K562 (cell line): Measurements from ENCODE around the gene MEIOB. TPM values are rescaled to one million over a fixed set of nuclear protein-coding genes. Genes with fewer than 3 reads are reported as not detected.

Source experiments
- ATAC-seq: fragments of 200-7000 bp; cut with Tn5 transposase; 3 replicates; pipeline ENCODE4 v1.9.1; 2020; ENCODE audit warnings: moderate library complexity
- BruUV-seq: library from RNA; stranded (reverse); fragments of 400-500 nt; replicated peaks from 2 replicates; lab custom pipeline; 2021; lab: Mats Ljungman, UMichigan
- CTCF ChIA-PET: fragments of 300-600 bp; formaldehyde crosslinking; extraction: SDS; loops from one replicate; lab custom pipeline; 2021; ENCODE audit warnings: low intra/inter-chr PET ratio; lab: Yijun Ruan, JAX
- POLR2A ChIA-PET: fragments of 300-600, 350-650 bp; sonication (Branson Sonifier 250); formaldehyde crosslinking; extraction: SDS; loops from one replicate; lab custom pipeline; 2021; ENCODE audit warnings: antibody characterized with exemption, inconsistent platforms; lab: Yijun Ruan, JAX
- DNase-seq, 4 experiments: peaks; one replicate each; pipeline versions ENCODE4 v3.0.0 to v3.0.0-alpha.2; 2011 to 2018; ENCODE audit warnings: low spot score in 3 of 4, mixed read lengths in 3 of 4; ENCODE audit errors: extremely low read depth in 1 of 4
- FAIRE-seq: peaks from 2 replicates; lab custom pipeline; 2011; peaks lifted over from hg19 to GRCh38; lab: Jason Lieb, UNC
- H2AFZ ChIP-seq: 2 replicates; pipeline ENCODE4 v1.6.0; 2011; ENCODE audit warnings: low read depth, low read length, control low read depth, inconsistent platforms
- H3K27ac ChIP-seq: fragments of 200-600 bp; 3 replicates; pipeline ENCODE4 v1.8.0; 2011; ENCODE audit warnings: low read depth, mild to moderate bottlenecking, control low read depth, inconsistent platforms, low read length, moderate library complexity, mixed read lengths; ENCODE audit errors: extremely low read depth
- H3K27me3 ChIP-seq, 2 experiments: fragments of 300-600 bp in 1 of 2; 2 replicates in 1 of 2; 3 replicates in 1 of 2; pipeline versions ENCODE4 v1.6.0 to v1.8.0; 2011; ENCODE audit warnings: inconsistent platforms in 2 of 2, low read length in 2 of 2, mild to moderate bottlenecking in 1 of 2, mixed read lengths in 1 of 2, moderate library complexity in 1 of 2; ENCODE audit not compliant: control insufficient read depth in 2 of 2, insufficient read depth in 2 of 2
- H3K36me3 ChIP-seq: fragments of 300-600 bp; 3 replicates; pipeline ENCODE4 v1.8.0; 2011; ENCODE audit warnings: mild to moderate bottlenecking, low read length, inconsistent platforms; ENCODE audit not compliant: control insufficient read depth, insufficient read depth
- H3K4me1 ChIP-seq, 2 experiments: fragments of 200-600 bp in 1 of 2; replicated peaks in 1 of 2; 2 replicates in 1 of 2; 3 replicates in 1 of 2; pipeline versions ENCODE4 v1.5.1 to v1.8.0; 2011; ENCODE audit warnings: inconsistent platforms in 2 of 2, low read length in 2 of 2, mild to moderate bottlenecking in 1 of 2, mixed read lengths in 1 of 2, moderate library complexity in 1 of 2; ENCODE audit not compliant: control insufficient read depth in 2 of 2, insufficient read depth in 2 of 2
- H3K4me2 ChIP-seq: 2 replicates; pipeline ENCODE4 v1.6.1; 2011; ENCODE audit warnings: low read length, control low read depth, inconsistent platforms, mixed read lengths; ENCODE audit not compliant: insufficient read depth
- H3K4me3 ChIP-seq: fragments of 200-600 bp; sonication (generic), shearing (Covaris generic); 2 replicates; pipeline ENCODE4 v1.5.1; 2016; ENCODE audit warnings: control low read depth, inconsistent platforms
- H3K79me2 ChIP-seq: fragments of 200-600 bp; 3 replicates; pipeline ENCODE4 v1.8.0; 2011; ENCODE audit warnings: low read length, inconsistent platforms; ENCODE audit not compliant: control insufficient read depth, insufficient read depth
- H3K9ac ChIP-seq, 2 experiments: 2 replicates each; pipeline versions ENCODE4 v1.6.0 to v1.6.1; 2011; ENCODE audit warnings: low read depth in 2 of 2, low read length in 2 of 2, control low read depth in 1 of 2, inconsistent platforms in 1 of 2, mild to moderate bottlenecking in 1 of 2, mixed read lengths in 1 of 2; ENCODE audit not compliant: insufficient read depth in 1 of 2
- H3K9me1 ChIP-seq: one replicate; pipeline ENCODE4 v1.6.0; 2011; ENCODE audit warnings: inconsistent platforms, mild to moderate bottlenecking, low read length, moderate library complexity; ENCODE audit not compliant: control insufficient read depth, insufficient read depth
- H3K9me3 ChIP-seq: replicated peaks from 2 replicates; pipeline ENCODE4 v1.5.1; 2011; ENCODE audit warnings: low read depth, low read length, inconsistent platforms; ENCODE audit not compliant: control insufficient read depth, insufficient read depth
- H4K20me1 ChIP-seq: replicated peaks from 2 replicates; pipeline ENCODE4 v1.6.1; 2011; ENCODE audit warnings: low read length, inconsistent platforms, mixed read lengths; ENCODE audit not compliant: control insufficient read depth, insufficient read depth
- FOXM1 ChIP-seq, 2 experiments: fragments of 450-650 bp in 1 of 2; sonication (generic) in 1 of 2; formaldehyde crosslinking in 1 of 2; IDR thresholded peaks; 2 replicates each; pipeline versions ENCODE4 v1.6.1 to v1.9.0; 2017 to 2022; ENCODE audit warnings: low read depth in 2 of 2, mild to moderate bottlenecking in 2 of 2, missing genetic modification reagents in 1 of 2, moderate library complexity in 1 of 2
- SP1 ChIP-seq: sonication (generic); formaldehyde crosslinking; IDR thresholded peaks from 2 replicates; pipeline ENCODE4 v1.8.1; 2022; ENCODE audit warnings: mild to moderate bottlenecking, missing genetic modification reagents
- TAF9B ChIP-seq: fragments of 450-650 bp; IDR thresholded peaks from 2 replicates; pipeline ENCODE4 v1.6.1; 2018; ENCODE audit warnings: mild to moderate bottlenecking; ENCODE audit not compliant: partially characterized antibody
- ZC3H11A ChIP-seq: IDR thresholded peaks from 2 replicates; pipeline ENCODE4 v1.6.1; 2012; ENCODE audit warnings: low read depth, low read length, improper control_type of control experiment
- WGBS: fragments of 100-300 bp; shearing (Covaris generic); methylation state at CpG from one replicate; pipeline ENCODE4 v1.1.6; 2016; ENCODE audit warnings: low coverage, mixed read lengths; ENCODE audit not compliant: insufficient coverage; ENCODE audit errors: missing lambda C conversion rate; 5-methylcytosine and 5-hydroxymethylcytosine counted together
- in situ Hi-C: fragments of 300-500 bp; cut with MboI; formaldehyde crosslinking; loops from 4 replicates; pipeline ENCODE4 v1.15.0; 2018; ENCODE audit warnings: inconsistent platforms, mixed read lengths
- intact Hi-C: fragments of 100-400 bp; cut with micrococcal nuclease; formaldehyde crosslinking; loops from 2 replicates; pipeline ENCODE4 v1.14.2; 2022
- polyA plus RNA-seq, 8 experiments: library from polyadenylated mRNA; depleted of rRNA in 4 of 8; stranded (reverse) in 5 of 8; unstranded in 3 of 8; fragments of >200 nt; fragmentation: Nextera tagmentation in 2 of 8; fragmentation: Illumina TruSeq in 1 of 8; extraction: Ambion mirVana in 2 of 8; extraction: Trizol in 1 of 8; gene quantifications; 2 replicates each; pipeline versions ENCODE4 v1.2.1 to v1.2.3, GENCODE V29; 2011 to 2014; ENCODE audit warnings: inconsistent platforms in 1 of 8, missing spikeins in 1 of 8
- total RNA-seq, 7 experiments: library from RNA; depleted of rRNA in 6 of 7; stranded (reverse); fragments of >200 nt in 6 of 7; fragmentation: Illumina TruSeq in 2 of 7; extraction: Trizol in 2 of 7; gene quantifications; 2 replicates each; pipeline versions ENCODE4 v1.2.1 to v1.2.3, GENCODE V29; 2011 to 2021; ENCODE audit warnings: low replicate concordance in 1 of 7
- TF ChIP-seq, protein P1 (sequence below): fragments of 250-450 bp; sonication (Bioruptor Pico); IDR thresholded peaks from 2 replicates; pipeline ENCODE4 v1.5.1; 2021; ENCODE audit warnings: mild to moderate bottlenecking
- TF ChIP-seq, protein P2 (sequence below): IDR thresholded peaks from 2 replicates; pipeline ENCODE4 v1.6.1; 2011; ENCODE audit warnings: borderline replicate concordance, low read depth, mild to moderate bottlenecking, moderate library complexity, low read length; ENCODE audit not compliant: insufficient read depth, poor library complexity, severe bottlenecking
- TF ChIP-seq, protein P3 (sequence below): sonication (generic); formaldehyde crosslinking; IDR thresholded peaks from 2 replicates; pipeline ENCODE4 v1.8.1; 2023; ENCODE audit warnings: mild to moderate bottlenecking, missing genetic modification reagents

MEIOB gene
- total and polyA plus RNA-seq, 9 of the 15 experiments (the other 6 are each of a cell fraction or from before 2014, with no cell fraction given): 25.4 to 203 (median 97.6) TPM

DNA sequence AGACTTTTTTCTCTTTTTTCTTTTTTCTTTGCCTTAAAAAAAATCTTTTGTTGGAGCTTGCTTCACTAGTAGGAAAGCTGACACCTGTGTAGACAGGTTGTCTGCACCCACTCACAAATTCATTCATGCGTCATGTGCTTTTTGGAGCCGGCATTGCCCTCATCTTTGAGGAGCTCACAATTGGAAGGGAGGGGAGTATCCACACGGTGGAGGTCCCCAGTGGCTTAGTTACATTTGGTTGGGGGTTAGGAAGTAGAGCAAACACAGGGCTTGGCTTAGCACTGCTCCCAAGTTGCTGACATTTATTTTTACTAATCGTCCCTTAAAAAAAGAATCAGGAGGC, 18.7 kb upstream of the MEIOB start:
- BruUV-seq: no TSS peak
- intact Hi-C loops (no loop called here), in situ Hi-C loops (no loop called here)
- POLR2A ChIA-PET: interaction anchor here (1.0 to 1.2 kb wide), 2 partner anchors 13 to 30 kb away, joined by 3 to 6 read pairs; no protein-coding TSS in a partner anchor
- Histone ChIP-seq H3K4me1 (peaks cover 0 to 2% of the 10 kb centered on the region in 2 experiments; a peak in 1 of 5 replicates), H3K79me2 (no peaks in the 10 kb centered on the region), H3K27me3 (peaks cover 20 to 42% of the 10 kb centered on the region in 2 experiments), H4K20me1 (no peaks in the 10 kb centered on the region), H2AFZ (no peak overlapping the region), H3K27ac (no peak overlapping the region), H3K9me3 (no peaks in the 10 kb centered on the region), H3K4me2 (no peak overlapping the region), H3K9me1 (no peaks in the 10 kb centered on the region), H3K4me3 (no peak overlapping the region), H3K36me3 (no peaks in the 10 kb centered on the region), H3K9ac (no peak overlapping the region)
- no peak for ATAC-seq
- FAIRE-seq: no peak
- 2% methylated on average over 4 of the region's 4 CpGs for WGBS
- TF ChIP-seq, protein P1, sequence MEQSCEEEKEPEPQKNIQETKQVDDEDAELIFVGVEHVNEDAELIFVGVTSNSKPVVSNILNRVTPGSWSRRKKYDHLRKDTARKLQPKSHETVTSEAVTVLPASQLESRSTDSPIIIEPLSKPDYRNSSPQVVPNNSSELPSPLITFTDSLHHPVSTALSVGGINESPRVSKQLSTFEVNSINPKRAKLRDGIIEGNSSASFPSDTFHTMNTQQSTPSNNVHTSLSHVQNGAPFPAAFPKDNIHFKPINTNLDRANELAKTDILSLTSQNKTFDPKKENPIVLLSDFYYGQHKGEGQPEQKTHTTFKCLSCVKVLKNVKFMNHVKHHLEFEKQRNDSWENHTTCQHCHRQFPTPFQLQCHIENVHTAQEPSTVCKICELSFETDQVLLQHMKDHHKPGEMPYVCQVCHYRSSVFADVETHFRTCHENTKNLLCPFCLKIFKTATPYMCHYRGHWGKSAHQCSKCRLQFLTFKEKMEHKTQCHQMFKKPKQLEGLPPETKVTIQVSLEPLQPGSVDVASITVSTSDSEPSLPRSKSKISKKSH (CRISPR knock-in tag): no peak
- TF ChIP-seq SP1 (CRISPR knock-in tag) (no peak), TAF9B (no peak), FOXM1 (IDR thresholded peaks at IDR 0.05; ENCODE audit: low read depth) (no peak), FOXM1 (CRISPR knock-in tag; IDR thresholded peaks at IDR 0.05; ENCODE audit: low read depth) (no peak), ZC3H11A (no peak)
- TF ChIP-seq, protein P2, sequence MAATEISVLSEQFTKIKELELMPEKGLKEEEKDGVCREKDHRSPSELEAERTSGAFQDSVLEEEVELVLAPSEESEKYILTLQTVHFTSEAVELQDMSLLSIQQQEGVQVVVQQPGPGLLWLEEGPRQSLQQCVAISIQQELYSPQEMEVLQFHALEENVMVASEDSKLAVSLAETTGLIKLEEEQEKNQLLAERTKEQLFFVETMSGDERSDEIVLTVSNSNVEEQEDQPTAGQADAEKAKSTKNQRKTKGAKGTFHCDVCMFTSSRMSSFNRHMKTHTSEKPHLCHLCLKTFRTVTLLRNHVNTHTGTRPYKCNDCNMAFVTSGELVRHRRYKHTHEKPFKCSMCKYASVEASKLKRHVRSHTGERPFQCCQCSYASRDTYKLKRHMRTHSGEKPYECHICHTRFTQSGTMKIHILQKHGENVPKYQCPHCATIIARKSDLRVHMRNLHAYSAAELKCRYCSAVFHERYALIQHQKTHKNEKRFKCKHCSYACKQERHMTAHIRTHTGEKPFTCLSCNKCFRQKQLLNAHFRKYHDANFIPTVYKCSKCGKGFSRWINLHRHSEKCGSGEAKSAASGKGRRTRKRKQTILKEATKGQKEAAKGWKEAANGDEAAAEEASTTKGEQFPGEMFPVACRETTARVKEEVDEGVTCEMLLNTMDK: no peak
- TF ChIP-seq, protein P3, sequence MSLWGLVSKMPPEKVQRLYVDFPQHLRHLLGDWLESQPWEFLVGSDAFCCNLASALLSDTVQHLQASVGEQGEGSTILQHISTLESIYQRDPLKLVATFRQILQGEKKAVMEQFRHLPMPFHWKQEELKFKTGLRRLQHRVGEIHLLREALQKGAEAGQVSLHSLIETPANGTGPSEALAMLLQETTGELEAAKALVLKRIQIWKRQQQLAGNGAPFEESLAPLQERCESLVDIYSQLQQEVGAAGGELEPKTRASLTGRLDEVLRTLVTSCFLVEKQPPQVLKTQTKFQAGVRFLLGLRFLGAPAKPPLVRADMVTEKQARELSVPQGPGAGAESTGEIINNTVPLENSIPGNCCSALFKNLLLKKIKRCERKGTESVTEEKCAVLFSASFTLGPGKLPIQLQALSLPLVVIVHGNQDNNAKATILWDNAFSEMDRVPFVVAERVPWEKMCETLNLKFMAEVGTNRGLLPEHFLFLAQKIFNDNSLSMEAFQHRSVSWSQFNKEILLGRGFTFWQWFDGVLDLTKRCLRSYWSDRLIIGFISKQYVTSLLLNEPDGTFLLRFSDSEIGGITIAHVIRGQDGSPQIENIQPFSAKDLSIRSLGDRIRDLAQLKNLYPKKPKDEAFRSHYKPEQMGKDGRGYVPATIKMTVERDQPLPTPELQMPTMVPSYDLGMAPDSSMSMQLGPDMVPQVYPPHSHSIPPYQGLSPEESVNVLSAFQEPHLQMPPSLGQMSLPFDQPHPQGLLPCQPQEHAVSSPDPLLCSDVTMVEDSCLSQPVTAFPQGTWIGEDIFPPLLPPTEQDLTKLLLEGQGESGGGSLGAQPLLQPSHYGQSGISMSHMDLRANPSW: no peak
- CTCF ChIA-PET: no interaction called here
- DNase-seq: peak in 2 of 4 experiments; percentile 3
